IMR-90 (cell line): ENCODE measurements around the gene GNAS. TPM values are rescaled to one million over a fixed set of nuclear protein-coding genes. Genes with fewer than 3 reads are reported as not detected.

Experiments used
- ATAC-seq: fragments of 200-7000 bp; cut with Tn5 transposase; 2 replicates; pipeline ENCODE4 v1.9.1; 2020; ENCODE audit warnings: low read depth, mild to moderate bottlenecking, moderate library complexity
- BruUV-seq: library from RNA; stranded (reverse); fragments of 400-500 nt; replicated peaks from 2 replicates; lab custom pipeline; 2021; lab: Mats Ljungman, UMichigan
- CTCF ChIA-PET: fragments of 300-600 bp; formaldehyde crosslinking; extraction: SDS; loops from one replicate; lab custom pipeline; 2021; ENCODE audit warnings: antibody characterized with exemption; lab: Yijun Ruan, JAX
- POLR2A ChIA-PET: fragments of 300-600 bp; sonication (Branson Sonifier 250); formaldehyde crosslinking; loops from one replicate; lab custom pipeline; 2022; ENCODE audit warnings: antibody characterized with exemption; ENCODE audit not compliant: unreplicated experiment; lab: Charles Lee
- DNase-seq: peaks from one replicate; pipeline ENCODE4 v3.0.0; 2013
- H2AFZ ChIP-seq: replicated peaks from 2 replicates; pipeline ENCODE3; 2013; ENCODE audit warnings: low read length, mild to moderate bottlenecking; ENCODE audit not compliant: poor library complexity
- H2AK5ac ChIP-seq: 2 replicates; pipeline ENCODE4 v1.6.1; 2013; ENCODE audit warnings: low read depth, low read length, inconsistent platforms
- H2AK9ac ChIP-seq: replicated peaks from 2 replicates; pipeline ENCODE3; 2013; ENCODE audit warnings: mild to moderate bottlenecking, low read depth, low read length, moderate library complexity; ENCODE audit not compliant: poor library complexity
- H2BK120ac ChIP-seq: 2 replicates; pipeline ENCODE4 v1.6.1; 2013; ENCODE audit warnings: low read depth, low read length, inconsistent platforms
- H2BK15ac ChIP-seq: 3 replicates; pipeline ENCODE4 v1.6.1; 2013; ENCODE audit warnings: low read depth, low read length, inconsistent platforms
- H2BK20ac ChIP-seq: 2 replicates; pipeline ENCODE4 v1.6.1; 2013; ENCODE audit warnings: low read depth, mild to moderate bottlenecking, inconsistent platforms, low read length, moderate library complexity
- H2BK5ac ChIP-seq: 2 replicates; pipeline ENCODE4 v1.6.1; 2013; ENCODE audit warnings: mild to moderate bottlenecking, low read depth, low read length, inconsistent platforms; ENCODE audit not compliant: poor library complexity, severe bottlenecking
- H3K14ac ChIP-seq: replicated peaks from 2 replicates; pipeline ENCODE4 v1.6.1; 2013; ENCODE audit warnings: low read depth, low read length, inconsistent platforms
- H3K18ac ChIP-seq: 2 replicates; pipeline ENCODE4 v1.6.1; 2013; ENCODE audit warnings: low read depth, low read length, control low read depth
- H3K23ac ChIP-seq: 2 replicates; pipeline ENCODE4 v1.6.1; 2013; ENCODE audit warnings: low read depth, low read length, inconsistent platforms
- H3K27ac ChIP-seq: 2 replicates; pipeline ENCODE4 v1.5.1; 2013; ENCODE audit warnings: mild to moderate bottlenecking, control low read depth, low read length; ENCODE audit not compliant: insufficient read depth
- H3K27me3 ChIP-seq: 2 replicates; pipeline ENCODE4 v1.6.1; 2013; ENCODE audit warnings: low read length; ENCODE audit not compliant: control insufficient read depth, insufficient read depth
- H3K36me3 ChIP-seq: 2 replicates; pipeline ENCODE4 v1.6.1; 2013; ENCODE audit warnings: low read length, mixed read lengths; ENCODE audit not compliant: control insufficient read depth, insufficient read depth
- H3K4ac ChIP-seq: 2 replicates; pipeline ENCODE4 v1.6.1; 2013; ENCODE audit warnings: low read depth, low read length, inconsistent platforms
- H3K4me1 ChIP-seq: 2 replicates; pipeline ENCODE4 v1.6.1; 2013; ENCODE audit warnings: low read length, mixed read lengths; ENCODE audit not compliant: control insufficient read depth, insufficient read depth
- H3K4me2 ChIP-seq: 2 replicates; pipeline ENCODE4 v1.6.1; 2013; ENCODE audit warnings: low read depth, mild to moderate bottlenecking, control low read depth, low read length, moderate library complexity
- H3K4me3 ChIP-seq: 2 replicates; pipeline ENCODE4 v1.5.1; 2013; ENCODE audit warnings: low read depth, mild to moderate bottlenecking, control low read depth, low read length, moderate library complexity; ENCODE audit not compliant: insufficient read depth
- H3K56ac ChIP-seq: 2 replicates; pipeline ENCODE4 v1.6.1; 2013; ENCODE audit warnings: low read length, inconsistent platforms; ENCODE audit not compliant: insufficient read depth; ENCODE audit errors: extremely low read depth
- H3K79me1 ChIP-seq, 2 experiments: 2 replicates each; pipeline ENCODE4 v1.6.1; 2013; ENCODE audit warnings: low read length in 2 of 2, inconsistent platforms in 1 of 2, low read depth in 1 of 2
- H3K9ac ChIP-seq: 2 replicates; pipeline ENCODE4 v1.6.1; 2013; ENCODE audit warnings: low read depth, low read length, control low read depth
- H3K9me1 ChIP-seq: 2 replicates; pipeline ENCODE4 v1.6.1; 2013; ENCODE audit warnings: low read length, inconsistent platforms; ENCODE audit not compliant: insufficient read depth
- H3K9me3 ChIP-seq: 2 replicates; pipeline ENCODE4 v1.6.1; 2013; ENCODE audit warnings: low read length; ENCODE audit not compliant: control insufficient read depth, insufficient read depth
- H4K20me1 ChIP-seq: 2 replicates; pipeline ENCODE4 v1.6.1; 2013; ENCODE audit warnings: low read length, inconsistent platforms; ENCODE audit not compliant: insufficient read depth
- H4K5ac ChIP-seq: 2 replicates; pipeline ENCODE4 v1.6.1; 2013; ENCODE audit warnings: mild to moderate bottlenecking, low read depth, low read length, control low read depth
- H4K8ac ChIP-seq, 2 experiments: 2 replicates each; pipeline ENCODE4 v1.6.1; 2013; ENCODE audit warnings: low read depth in 2 of 2, low read length in 2 of 2, control low read depth in 1 of 2, inconsistent platforms in 1 of 2
- H4K91ac ChIP-seq: 2 replicates; pipeline ENCODE4 v1.6.1; 2013; ENCODE audit warnings: low read depth, low read length, inconsistent platforms; ENCODE audit not compliant: insufficient read depth
- BHLHE40 ChIP-seq: fragments of 150-350 bp; IDR thresholded peaks from 2 replicates; pipeline ENCODE4 v1.6.1; 2016; ENCODE audit warnings: mild to moderate bottlenecking, low read depth, low read length
- CHD1 ChIP-seq: IDR thresholded peaks from 2 replicates; pipeline ENCODE4 v1.6.1; 2012; ENCODE audit warnings: low read depth, low read length, improper control_type of control experiment
- MAFK ChIP-seq: IDR thresholded peaks from 2 replicates; pipeline ENCODE4 v1.6.1; 2012; ENCODE audit warnings: low read depth, low read length, improper control_type of control experiment
- MAZ ChIP-seq: IDR thresholded peaks from 2 replicates; pipeline ENCODE4 v1.6.1; 2012; ENCODE audit warnings: low read depth, mild to moderate bottlenecking, low read length, improper control_type of control experiment, moderate library complexity, borderline replicate concordance
- MXI1 ChIP-seq: IDR thresholded peaks from 2 replicates; pipeline ENCODE4 v1.6.1; 2012; ENCODE audit warnings: low read depth, mild to moderate bottlenecking, low read length, moderate library complexity, borderline replicate concordance
- RCOR1 ChIP-seq: IDR thresholded peaks from 2 replicates; pipeline ENCODE4 v1.6.1; 2012; ENCODE audit warnings: mild to moderate bottlenecking, low read length, improper control_type of control experiment; ENCODE audit not compliant: insufficient replicate concordance
- RFX5 ChIP-seq: IDR thresholded peaks from 2 replicates; pipeline ENCODE4 v1.8.0; 2012; ENCODE audit warnings: low read depth, mild to moderate bottlenecking, low read length, moderate library complexity
- WGBS, 2 experiments: methylation state at CpG; one replicate each; pipeline versions ENCODE4 v1.1.5 to v1.1.7; 2013; ENCODE audit warnings: missing lambda C conversion rate in 2 of 2; ENCODE audit not compliant: insufficient read length in 1 of 2; ENCODE audit errors: extremely low coverage in 2 of 2; 5-methylcytosine and 5-hydroxymethylcytosine counted together
- dilution Hi-C: fragments of 300-500 bp; cut with HindIII; formaldehyde crosslinking; loops from one replicate; pipeline ENCODE4 v1.14.3; 2018; ENCODE audit warnings: low sequenced_read_pairs; ENCODE audit not compliant: unreplicated experiment
- in situ Hi-C: fragments of 300-500 bp; cut with MboI; formaldehyde crosslinking; loops from 3 replicates; pipeline ENCODE4 v1.14.3; 2019; ENCODE audit warnings: low sequenced_read_pairs, inconsistent platforms, mixed read lengths
- intact Hi-C: fragments of 100-400 bp; cut with micrococcal nuclease; formaldehyde crosslinking; loops from 2 replicates; pipeline ENCODE4 v1.10.0; 2022
- polyA plus RNA-seq, 3 experiments: library from polyadenylated mRNA; depleted of rRNA; stranded (reverse); fragments of >200 nt; gene quantifications; 2 replicates each; pipeline ENCODE4 v1.2.3, GENCODE V29; 2012; ENCODE audit warnings: low replicate concordance in 1 of 3
- total RNA-seq: library from RNA; depleted of rRNA; stranded (reverse); fragments of >200 nt; gene quantifications from 2 replicates; pipeline ENCODE4 v1.2.3, GENCODE V29; 2012
- TF ChIP-seq, protein P1 (sequence below): fragments of 150-350 bp; IDR thresholded peaks from 2 replicates; pipeline ENCODE4 v1.6.1; 2017; ENCODE audit warnings: mild to moderate bottlenecking, antibody characterized with exemption, low read length, low read depth
- TF ChIP-seq, protein P2 (sequence below): fragments of 150-350 bp; IDR thresholded peaks from 2 replicates; pipeline ENCODE4 v1.6.1; 2016; ENCODE audit warnings: low read depth, mild to moderate bottlenecking, low read length, moderate library complexity, borderline replicate concordance
- TF ChIP-seq, protein P3 (sequence below): conservative IDR thresholded peaks from 2 replicates; pipeline ENCODE4 v1.5.1; 2012; ENCODE audit warnings: mild to moderate bottlenecking, low read depth, low read length, improper control_type of control experiment

Gene GNAS
- total and polyA plus RNA-seq, 2 of the 4 experiments (the other 2 are of a cell fraction): 397 to 1,356 TPM

DNA sequence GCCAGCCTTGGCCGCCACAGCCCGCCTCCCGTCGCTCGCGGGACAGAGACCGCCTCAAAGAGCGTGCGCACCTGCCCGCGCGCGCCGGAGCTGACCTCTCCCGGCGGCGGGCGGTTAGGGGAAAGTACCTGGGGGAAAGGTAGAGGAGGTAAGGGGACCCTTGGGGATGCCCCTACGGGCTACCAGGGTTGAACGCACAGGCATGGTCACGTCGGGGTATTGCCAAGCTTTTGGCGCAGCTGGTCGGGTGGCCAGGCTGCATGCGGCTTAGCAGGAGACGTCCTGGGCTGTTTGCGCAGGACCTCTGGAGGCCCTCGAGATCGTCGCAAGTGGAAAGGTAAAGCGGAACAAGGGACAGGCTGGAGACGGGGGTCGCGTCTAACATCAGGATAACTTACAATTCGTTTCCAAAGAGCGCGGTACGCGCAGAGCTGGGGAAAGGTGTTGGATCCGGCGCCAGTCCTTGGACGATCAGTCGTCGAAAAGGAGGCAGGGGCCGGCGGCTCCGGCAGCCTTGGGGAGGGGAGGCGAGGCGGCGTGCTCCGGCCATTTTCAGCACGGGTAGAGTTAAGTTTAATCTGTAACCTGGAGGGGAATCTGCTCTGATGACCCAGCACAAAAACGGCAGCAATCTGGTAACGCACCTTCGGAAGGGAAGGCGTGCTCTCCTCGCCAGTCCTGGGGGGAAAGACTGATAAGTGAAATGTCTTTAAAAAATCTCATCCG, 10.8 kb upstream of the GNAS start:
- no peaks in the 10 kb centered on the region for H3K79me1 ChIP-seq
- H2AFZ ChIP-seq: no peak overlapping the region
- POLR2A ChIA-PET: no interaction called here
- dilution Hi-C loops: no loop called here
- H3K18ac ChIP-seq: no peak overlapping the region
- CTCF ChIA-PET: no interaction called here
- H2AK9ac ChIP-seq: no peak overlapping the region
- no peak overlapping the region for H4K5ac ChIP-seq
- no peak overlapping the region for H2BK5ac ChIP-seq
- WGBS, 2 experiments: 65% methylated on average over 30 of the region's 58 CpGs; no CpG with 5 or more reads in 1 of the 2 experiments
- H3K27me3 ChIP-seq: peaks cover 55% of the 10 kb centered on the region
- no peak overlapping the region for H4K91ac ChIP-seq
- H4K20me1 ChIP-seq: no peaks in the 10 kb centered on the region
- H3K36me3 ChIP-seq: peaks cover 3% of the 10 kb centered on the region
- intact Hi-C loops: no loop called here
- no peak overlapping the region for H3K4me3 ChIP-seq
- H3K14ac ChIP-seq: no peak overlapping the region
- H3K4me1 ChIP-seq: no peaks in the 10 kb centered on the region; the same call in 1 of the 2 replicates
- H3K9me1 ChIP-seq: no peaks in the 10 kb centered on the region; the same call in 1 of the 2 replicates
- no peak overlapping the region for H4K8ac ChIP-seq
- TF ChIP-seq RFX5: no peak
- TF ChIP-seq BHLHE40: no peak
- no peak for TF ChIP-seq MAFK
- TF ChIP-seq, protein P1, sequence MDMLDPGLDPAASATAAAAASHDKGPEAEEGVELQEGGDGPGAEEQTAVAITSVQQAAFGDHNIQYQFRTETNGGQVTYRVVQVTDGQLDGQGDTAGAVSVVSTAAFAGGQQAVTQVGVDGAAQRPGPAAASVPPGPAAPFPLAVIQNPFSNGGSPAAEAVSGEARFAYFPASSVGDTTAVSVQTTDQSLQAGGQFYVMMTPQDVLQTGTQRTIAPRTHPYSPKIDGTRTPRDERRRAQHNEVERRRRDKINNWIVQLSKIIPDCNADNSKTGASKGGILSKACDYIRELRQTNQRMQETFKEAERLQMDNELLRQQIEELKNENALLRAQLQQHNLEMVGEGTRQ: no peak
- TF ChIP-seq, protein P2, sequence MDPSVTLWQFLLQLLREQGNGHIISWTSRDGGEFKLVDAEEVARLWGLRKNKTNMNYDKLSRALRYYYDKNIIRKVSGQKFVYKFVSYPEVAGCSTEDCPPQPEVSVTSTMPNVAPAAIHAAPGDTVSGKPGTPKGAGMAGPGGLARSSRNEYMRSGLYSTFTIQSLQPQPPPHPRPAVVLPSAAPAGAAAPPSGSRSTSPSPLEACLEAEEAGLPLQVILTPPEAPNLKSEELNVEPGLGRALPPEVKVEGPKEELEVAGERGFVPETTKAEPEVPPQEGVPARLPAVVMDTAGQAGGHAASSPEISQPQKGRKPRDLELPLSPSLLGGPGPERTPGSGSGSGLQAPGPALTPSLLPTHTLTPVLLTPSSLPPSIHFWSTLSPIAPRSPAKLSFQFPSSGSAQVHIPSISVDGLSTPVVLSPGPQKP: no peak
- no peak for TF ChIP-seq CHD1
- no peak for TF ChIP-seq MXI1
- no peak for TF ChIP-seq MAZ
- TF ChIP-seq, protein P3, sequence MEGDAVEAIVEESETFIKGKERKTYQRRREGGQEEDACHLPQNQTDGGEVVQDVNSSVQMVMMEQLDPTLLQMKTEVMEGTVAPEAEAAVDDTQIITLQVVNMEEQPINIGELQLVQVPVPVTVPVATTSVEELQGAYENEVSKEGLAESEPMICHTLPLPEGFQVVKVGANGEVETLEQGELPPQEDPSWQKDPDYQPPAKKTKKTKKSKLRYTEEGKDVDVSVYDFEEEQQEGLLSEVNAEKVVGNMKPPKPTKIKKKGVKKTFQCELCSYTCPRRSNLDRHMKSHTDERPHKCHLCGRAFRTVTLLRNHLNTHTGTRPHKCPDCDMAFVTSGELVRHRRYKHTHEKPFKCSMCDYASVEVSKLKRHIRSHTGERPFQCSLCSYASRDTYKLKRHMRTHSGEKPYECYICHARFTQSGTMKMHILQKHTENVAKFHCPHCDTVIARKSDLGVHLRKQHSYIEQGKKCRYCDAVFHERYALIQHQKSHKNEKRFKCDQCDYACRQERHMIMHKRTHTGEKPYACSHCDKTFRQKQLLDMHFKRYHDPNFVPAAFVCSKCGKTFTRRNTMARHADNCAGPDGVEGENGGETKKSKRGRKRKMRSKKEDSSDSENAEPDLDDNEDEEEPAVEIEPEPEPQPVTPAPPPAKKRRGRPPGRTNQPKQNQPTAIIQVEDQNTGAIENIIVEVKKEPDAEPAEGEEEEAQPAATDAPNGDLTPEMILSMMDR: no peak
- no peak for TF ChIP-seq RCOR1
- no peak overlapping the region for H2BK20ac ChIP-seq
- ATAC-seq (no peak), DNase-seq (no peak)
- H3K27ac ChIP-seq: no peak overlapping the region
- no peak overlapping the region for H3K23ac ChIP-seq
- in situ Hi-C loops: no loop called here
- H3K9ac ChIP-seq: no peak overlapping the region
- H2AK5ac ChIP-seq: no peak overlapping the region
- no peak overlapping the region for H2BK120ac ChIP-seq
- H3K9me3 ChIP-seq: no peaks in the 10 kb centered on the region
- no peak overlapping the region for H3K56ac ChIP-seq
- no peak overlapping the region for H3K4me2 ChIP-seq
- no TSS peak for BruUV-seq
- no peak overlapping the region for H3K4ac ChIP-seq
- no peak overlapping the region for H2BK15ac ChIP-seq
